Measurements from ENCODE around the gene SEC16A.

DNA sequence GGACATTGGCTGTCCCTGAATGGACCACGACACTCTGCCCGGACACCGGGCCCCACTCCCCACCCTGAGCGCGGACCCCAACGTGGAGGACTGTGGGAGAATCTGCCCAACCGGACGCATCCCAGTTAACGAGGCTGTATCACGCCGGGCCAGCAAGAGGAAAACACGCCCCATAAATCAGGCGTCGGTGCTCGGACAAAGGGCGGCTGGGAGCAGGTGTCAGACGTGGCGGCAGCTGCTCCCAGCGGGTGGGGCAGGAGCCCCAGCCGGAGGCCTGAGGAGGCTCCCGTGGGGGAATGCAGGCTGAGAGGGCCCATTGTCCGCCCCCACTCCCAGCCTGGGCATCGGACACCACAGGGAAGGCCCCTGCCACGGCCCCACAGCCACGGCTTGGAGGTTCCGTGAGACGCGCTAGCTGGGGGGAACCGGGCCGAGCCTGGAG is 43.8 kb upstream of the SEC16A start:
- TF ChIP-seq POLR2A (IDR thresholded peaks at IDR 0.05; ENCODE audit: low read depth, low read length) (no peak), CTCF (IDR thresholded peaks at IDR 0.05; ENCODE audit: extremely low read depth in 1 of 2, insufficient read depth in 1 of 2, low read depth in 1 of 2, low read length in 2 of 2) (no peak), JUN (IDR thresholded peaks at IDR 0.05; ENCODE audit: borderline replicate concordance, insufficient read depth, insufficient read length, low read depth) (no peak), POLR2AphosphoS5 (IDR thresholded peaks at IDR 0.05; ENCODE audit: insufficient read depth, low read depth, low read length) (no peak)

Data from endothelial cell of umbilical vein (primary cell).